Glomerular visceral epithelial cell (primary cell): ENCODE results near the gene PSMA4.
"Not testable (repeated sequence)": the region's sequence is repeated elsewhere in the genome, so short reads cannot be mapped to it uniquely, and the experiment has no call there.

ENCODE experiments used
- DNase-seq: peaks from one replicate; pipeline ENCODE4 v3.0.0-alpha.2; 2016; ENCODE audit errors: extremely low spot score

The PSMA4 gene

GRCh38 chr15:78551902-78552301 lies 11.7 kb downstream of the PSMA4 start:
- no peak for DNase-seq

- no peak for DNase-seq
Measured at GRCh38 chr15:78552597-78552996, 12.4 kb downstream of the PSMA4 start.

GRCh38 chr15:78560201-78560600 lies 20.0 kb downstream of the PSMA4 start:
- not testable (repeated sequence) for DNase-seq

- DNase-seq = no peak
Measured at GRCh38 chr15:78561490-78561889, 21.2 kb downstream of the PSMA4 start.

GRCh38 chr15:78563092-78563491 lies 22.8 kb downstream of the PSMA4 start:
- no peak for DNase-seq

- no peak for DNase-seq
Measured at GRCh38 chr15:78564743-78565096, 24.5 kb downstream of the PSMA4 start.

- peak; percentile 97 for DNase-seq
Measured at GRCh38 chr15:78565097-78565950, 25.1 kb downstream of the PSMA4 start, which contains the start of gene CHRNA5. Gene CHRNA5, plus strand, starts transcription at chr15:78565520. Its CDS starts 200 bp downstream, at chr15:78565720.

- DNase-seq = peak; percentile 47
Measured at GRCh38 chr15:78565951-78566774, 25.9 kb downstream of the PSMA4 start.

GRCh38 chr15:78567531-78567930 lies 27.3 kb downstream of the PSMA4 start:
- no peak for DNase-seq

GRCh38 chr15:78570710-78571109 lies 30.5 kb downstream of the PSMA4 start:
- DNase-seq = no peak

GRCh38 chr15:78571382-78571781 lies 31.1 kb downstream of the PSMA4 start:
- no peak for DNase-seq

GRCh38 chr15:78573416-78573815 lies 33.2 kb downstream of the PSMA4 start:
- DNase-seq = no peak

GRCh38 chr15:78574944-78575343 lies 34.7 kb downstream of the PSMA4 start:
- DNase-seq = no peak

- no peak for DNase-seq
Measured at GRCh38 chr15:78597583-78597982, 57.3 kb downstream of the PSMA4 start.

GRCh38 chr15:78598348-78598747 lies 58.1 kb downstream of the PSMA4 start:
- DNase-seq = no peak

GRCh38 chr15:78599189-78599588 lies 58.9 kb downstream of the PSMA4 start:
- DNase-seq = no peak
